Smooth muscle cell (in vitro differentiated cells): ENCODE data around the gene CYBB. TPM values are rescaled to one million over a fixed set of nuclear protein-coding genes. Genes with fewer than 3 reads are reported as not detected.

Experiments
- DNase-seq: peaks from one replicate; lab custom pipeline; 2025; ENCODE audit not compliant: unreplicated experiment; lab: John Stamatoyannopoulos, UW
- H2AFZ ChIP-seq: fragments of 200-600 bp; sonication (generic); 2 replicates; pipeline ENCODE4 v1.6.0; 2016; ENCODE audit warnings: antibody characterized with exemption, low read depth, mild to moderate bottlenecking
- H3F3A ChIP-seq: fragments of 200-600 bp; sonication (generic); 2 replicates; pipeline ENCODE4 v1.6.0; 2017; ENCODE audit warnings: antibody characterized with exemption, low read depth
- H3K27ac ChIP-seq: fragments of 200-600 bp; sonication (generic); 2 replicates; pipeline ENCODE4 v1.5.1; 2016; ENCODE audit warnings: low read depth, mild to moderate bottlenecking
- H3K27me3 ChIP-seq: fragments of 200-600 bp; sonication (generic); 2 replicates; pipeline ENCODE4 v1.6.1; 2016; ENCODE audit warnings: low read depth, mild to moderate bottlenecking
- H3K36me3 ChIP-seq: fragments of 200-600 bp; sonication (generic); 2 replicates; pipeline ENCODE4 v1.5.1; 2016; ENCODE audit warnings: low read depth
- H3K4me1 ChIP-seq: fragments of 200-600 bp; sonication (generic); 2 replicates; pipeline ENCODE4 v1.5.1; 2016; ENCODE audit warnings: low read depth
- H3K4me2 ChIP-seq: fragments of 200-600 bp; sonication (generic); 2 replicates; pipeline ENCODE4 v1.6.0; 2016; ENCODE audit warnings: mild to moderate bottlenecking
- H3K4me3 ChIP-seq: fragments of 200-600 bp; sonication (generic); 2 replicates; pipeline ENCODE4 v1.5.1; 2016; ENCODE audit warnings: mild to moderate bottlenecking
- H3K79me2 ChIP-seq: fragments of 200-600 bp; sonication (generic); 2 replicates; pipeline ENCODE4 v1.6.0; 2016; ENCODE audit warnings: low read depth, mild to moderate bottlenecking
- H3K9ac ChIP-seq: fragments of 200-600 bp; sonication (generic); 2 replicates; pipeline ENCODE4 v1.6.0; 2016; ENCODE audit warnings: low read depth
- H3K9me3 ChIP-seq: fragments of 200-600 bp; sonication (generic); replicated peaks from 2 replicates; pipeline ENCODE4 v1.5.1; 2016; ENCODE audit warnings: low read depth
- H4K20me1 ChIP-seq: fragments of 200-600 bp; sonication (generic); 2 replicates; pipeline ENCODE4 v1.6.0; 2016; ENCODE audit warnings: low read depth
- CTCF ChIP-seq: fragments of 200-600 bp; sonication (generic); IDR thresholded peaks from 2 replicates; pipeline ENCODE4 v1.5.1; 2017; ENCODE audit warnings: borderline replicate concordance, mild to moderate bottlenecking, antibody characterized with exemption; ENCODE audit not compliant: insufficient read depth, poor library complexity, severe bottlenecking
- WGBS: methylation state at CpG from one replicate; pipeline ENCODE4 v1.1.7; 2016; ENCODE audit warnings: low lambda C conversion rate; 5-methylcytosine and 5-hydroxymethylcytosine counted together
- polyA plus RNA-seq: library from polyadenylated mRNA; unstranded; fragments of >200 nt; fragmentation: Nextera tagmentation; extraction: Ambion mirVana; gene quantifications from 2 replicates; pipeline ENCODE4 v1.2.1, GENCODE V29; 2016
- total RNA-seq: library from RNA; depleted of rRNA; stranded (reverse); fragments of >200 nt; gene quantifications from 2 replicates; pipeline ENCODE4 v1.2.3, GENCODE V29; 2014

The CYBB gene
- total and polyA plus RNA-seq, 2 experiments from 2014 or later, result not detected

GRCh38 chrX:37803057-37803456 lies 23.2 kb downstream of the CYBB start:
- no peaks in the 10 kb centered on the region for H4K20me1 ChIP-seq
- DNase-seq, result no peak
- H2AFZ ChIP-seq, result no peak overlapping the region
- no peak overlapping the region for H3K4me3 ChIP-seq
- H3K4me1 ChIP-seq, result no peaks in the 10 kb centered on the region
- H3K36me3 ChIP-seq, result no peaks in the 10 kb centered on the region
- no peak for TF ChIP-seq CTCF
- 64% methylated on average over 2 of the region's 2 CpGs for WGBS
- H3K4me2 ChIP-seq, result no peak overlapping the region
- H3K27me3 ChIP-seq, result no peaks in the 10 kb centered on the region
- H3F3A ChIP-seq, result no peaks in the 10 kb centered on the region
- H3K27ac ChIP-seq, result no peak overlapping the region
- no peak overlapping the region for H3K9ac ChIP-seq
- H3K9me3 ChIP-seq, result peaks cover 1% of the 10 kb centered on the region
- no peaks in the 10 kb centered on the region for H3K79me2 ChIP-seq

- H3K27me3 ChIP-seq, result no peaks in the 10 kb centered on the region
- H4K20me1 ChIP-seq, result no peaks in the 10 kb centered on the region
- H3K27ac ChIP-seq, result no peak overlapping the region
- no peak overlapping the region for H3K4me3 ChIP-seq
- H3K36me3 ChIP-seq, result no peaks in the 10 kb centered on the region
- H3K9me3 ChIP-seq, result peaks cover 8% of the 10 kb centered on the region
- no peaks in the 10 kb centered on the region for H3F3A ChIP-seq
- H3K4me1 ChIP-seq, result no peaks in the 10 kb centered on the region
- DNase-seq, result no peak
- H3K4me2 ChIP-seq, result no peak overlapping the region
- H3K9ac ChIP-seq, result no peak overlapping the region
- no peaks in the 10 kb centered on the region for H3K79me2 ChIP-seq
- H2AFZ ChIP-seq, result no peak overlapping the region
- 70% methylated on average over 2 of the region's 2 CpGs for WGBS
- no peak for TF ChIP-seq CTCF
These were observed 30.1 kb downstream of the CYBB start for GRCh38 chrX:37809970-37810369.

GRCh38 chrX:37812110-37812509 lies 32.3 kb downstream of the CYBB start:
- Histone ChIP-seq H3K27me3 (no peaks in the 10 kb centered on the region), H3K9me3 (peaks cover 8% of the 10 kb centered on the region), H2AFZ (no peak overlapping the region), H3K79me2 (no peaks in the 10 kb centered on the region), H3K4me1 (no peaks in the 10 kb centered on the region), H3K36me3 (no peaks in the 10 kb centered on the region), H3K4me2 (no peak overlapping the region), H3K4me3 (no peak overlapping the region), H4K20me1 (no peaks in the 10 kb centered on the region), H3K27ac (no peak overlapping the region), H3F3A (no peaks in the 10 kb centered on the region), H3K9ac (no peak overlapping the region)
- WGBS, result 54% methylated on average over 1 of the region's 1 CpG
- TF ChIP-seq CTCF, result no peak
- no peak for DNase-seq

GRCh38 chrX:37813570-37813969 lies 33.7 kb downstream of the CYBB start:
- Histone ChIP-seq H3K9ac (no peak overlapping the region), H3K4me2 (no peak overlapping the region), H3K4me3 (no peak overlapping the region), H3K9me3 (peaks cover 3% of the 10 kb centered on the region), H2AFZ (no peak overlapping the region), H3K27ac (no peak overlapping the region), H3F3A (no peaks in the 10 kb centered on the region), H3K79me2 (no peaks in the 10 kb centered on the region), H3K36me3 (no peaks in the 10 kb centered on the region), H4K20me1 (no peaks in the 10 kb centered on the region), H3K27me3 (no peaks in the 10 kb centered on the region), H3K4me1 (no peaks in the 10 kb centered on the region)
- no peak for TF ChIP-seq CTCF
- no peak for DNase-seq
- WGBS, result 85% methylated on average over 4 of the region's 4 CpGs
